Pancreas (tissue), 10 donors: ENCODE data around the gene MAP2K3. TPM values are rescaled to one million over a fixed set of nuclear protein-coding genes. Genes with fewer than 3 reads are reported as not detected.

Experiments
- ATAC-seq, 4 donors: fragments of 200-7000 bp; cut with Tn5 transposase; one replicate each; pipeline versions ENCODE4 v1.8.0 to v1.9.1; 2020; ENCODE audit warnings: mild to moderate bottlenecking in 4 of 4, moderate library complexity in 4 of 4
- DNase-seq, 6 donors: peaks; one replicate each; pipeline ENCODE4 v3.0.0-alpha.2; 2020
- FAIRE-seq: peaks from 2 replicates; lab custom pipeline; 2012; peaks lifted over from hg19 to GRCh38; lab: Jason Lieb, UNC
- H3K27ac ChIP-seq, 4 donors: fragments of 200-600 bp; sonication (generic); 1 replicate in 3 of 4; 2 replicates in 1 of 4; pipeline versions ENCODE4 v1.5.0 to v1.8.0; 2020
- H3K27me3 ChIP-seq, 4 donors: fragments of 200-600 bp; one replicate each; pipeline ENCODE4 v1.8.0; 2021
- H3K36me3 ChIP-seq, 3 donors: fragments of 200-600 bp; sonication (generic) in 1 of 3; one replicate each; pipeline versions ENCODE4 v1.5.0 to v1.8.0; 2020 to 2021
- H3K4me1 ChIP-seq, 3 donors: fragments of 200-600 bp; one replicate each; pipeline ENCODE4 v1.8.0; 2021
- H3K4me3 ChIP-seq, 4 donors: fragments of 200-600 bp; sonication (generic) in 2 of 4; one replicate each; pipeline versions ENCODE4 v1.5.0 to v1.8.0; 2020 to 2021
- H3K9me3 ChIP-seq, 4 donors: fragments of 200-600 bp; one replicate each; pipeline ENCODE4 v1.8.0; 2021
- CTCF ChIP-seq, 4 donors: fragments of 200-600 bp; sonication (generic) in 3 of 4; IDR thresholded peaks; one replicate each; pipeline versions ENCODE4 v1.5.0 to v1.8.0; 2021; ENCODE audit warnings: antibody characterized with exemption in 4 of 4
- WGBS, 2 donors: extraction: QIAGEN DNeasy Blood & Tissue Kit; methylation state at CpG; one replicate each; pipeline ENCODE4 v1.1.7; 2013; 5-methylcytosine and 5-hydroxymethylcytosine counted together
- intact Hi-C, 3 donors: fragments of 100-400 bp; cut with DNase I; formaldehyde crosslinking; loops; one replicate each; pipeline versions ENCODE4 v1.11.1 to v1.14.2; 2022
- polyA plus RNA-seq, 2 donors: library from polyadenylated mRNA; stranded (reverse); fragments of 200-250 nt; gene quantifications; one replicate each; pipeline ENCODE4 v1.2.3, GENCODE V29; 2013
- total RNA-seq, 6 donors: library from RNA; stranded (reverse); fragmentation: NEBNext Ultra II Directional in 4 of 6; extraction: Animal tissue kit (Norgen Biotek cat#: 25700) in 4 of 6; gene quantifications; one replicate each; pipeline versions ENCODE4 v1.2.1 to v1.2.4, GENCODE V29; 2021 to 2023
- donor health status: healthy with polysubstance abuse.
- donor health status: DM: no; HTN: no; CAD: no; lungs with moderate emphysema.
- donor health status: DM: no; HTN: no; CAD: no.
- donor health status: control.
- donor health status: control.
- donor health status: Bipolar disorder and iron deficiency.
- donor health status: DM: yes; HTN: yes; CAD: no.
- donor health status: DM: no; HTN: no; CAD: no.
- donor health status: DM: no; HTN: no; CAD: no.
- donor health status: DM: yes; HTN: yes; CAD: no.

The MAP2K3 gene
- total and polyA plus RNA-seq, 8 donors: 16.4 to 40.9 (median 22.0) TPM

- no peak overlapping the region for H3K27ac ChIP-seq
- no peaks in the 10 kb centered on the region for H3K36me3 ChIP-seq
- no peak for ATAC-seq
- DNase-seq: peak in 1 of 6 donors; percentile 35
- FAIRE-seq: no peak
- intact Hi-C loops: no loop called here
- H3K4me3 ChIP-seq: no peak overlapping the region
- TF ChIP-seq CTCF (IDR thresholded peaks at IDR 0.05): no peak
- no peaks in the 10 kb centered on the region for H3K27me3 ChIP-seq
- WGBS, 2 donors: 52 to 53% methylated on average over 9 to 10 of the region's 10 CpGs
- no peaks in the 10 kb centered on the region for H3K4me1 ChIP-seq
- no peaks in the 10 kb centered on the region for H3K9me3 ChIP-seq
These were observed 73.5 kb downstream of the MAP2K3 start for GRCh38 chr17:21357696-21358656.

- WGBS, 2 donors: 47 to 49% methylated on average over 12 of the region's 12 CpGs
- ATAC-seq (peak in 3 of 4 donors; percentile 32 to 46 (median 41)), FAIRE-seq (no peak), DNase-seq (peak in 1 of 6 donors; percentile 25)
- TF ChIP-seq CTCF (IDR thresholded peaks at IDR 0.05): no peak
- Histone ChIP-seq H3K36me3 (no peaks in the 10 kb centered on the region), H3K4me3 (no peak overlapping the region), H3K9me3 (no peaks in the 10 kb centered on the region), H3K4me1 (no peaks in the 10 kb centered on the region), H3K27me3 (no peaks in the 10 kb centered on the region), H3K27ac (no peak overlapping the region)
- intact Hi-C loops: no loop called here
These were observed 74.4 kb downstream of the MAP2K3 start for GRCh38 chr17:21358682-21359482.

- Histone ChIP-seq H3K4me3 (no peak overlapping the region), H3K9me3 (no peaks in the 10 kb centered on the region), H3K27ac (no peak overlapping the region), H3K36me3 (no peaks in the 10 kb centered on the region), H3K27me3 (no peaks in the 10 kb centered on the region), H3K4me1 (no peaks in the 10 kb centered on the region)
- FAIRE-seq (no peak), DNase-seq (peak in 1 of 6 donors; percentile 15), ATAC-seq (no peak)
- no peak for TF ChIP-seq CTCF (IDR thresholded peaks at IDR 0.05)
- 59 to 68% methylated on average over 9 of the region's 9 CpGs for WGBS, 2 donors
- intact Hi-C loops: no loop called here
These were observed 75.0 kb downstream of the MAP2K3 start for GRCh38 chr17:21359483-21359840.

DNA sequence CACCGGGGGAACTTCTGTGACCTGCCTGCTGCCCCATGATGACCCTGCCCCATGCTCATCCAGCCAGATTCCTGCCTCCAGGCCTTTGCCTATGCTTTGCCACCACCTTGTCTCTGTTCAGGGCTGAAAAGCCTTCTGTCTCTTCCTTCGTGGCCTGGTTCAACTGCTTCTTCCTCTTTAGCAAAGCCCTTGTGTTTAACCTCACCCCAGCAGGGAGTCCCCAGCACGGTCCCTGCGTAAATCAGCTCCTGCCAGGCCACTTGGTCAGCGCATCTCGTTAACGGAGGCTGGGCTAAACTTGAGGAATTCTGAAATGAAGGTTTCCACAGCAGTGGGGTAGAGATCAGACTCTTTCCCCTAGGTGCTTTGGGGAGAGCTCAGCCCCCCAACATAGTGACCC, 75.5 kb downstream of the MAP2K3 start:
- H3K27me3 ChIP-seq: no peaks in the 10 kb centered on the region
- WGBS, 2 donors: 54 to 55% methylated on average over 7 of the region's 7 CpGs
- intact Hi-C loops: no loop called here
- H3K9me3 ChIP-seq: no peaks in the 10 kb centered on the region
- ATAC-seq (no peak), FAIRE-seq (no peak), DNase-seq (peak in 1 of 6 donors; percentile 7)
- no peaks in the 10 kb centered on the region for H3K36me3 ChIP-seq
- H3K27ac ChIP-seq: no peak overlapping the region
- H3K4me3 ChIP-seq: no peak overlapping the region
- H3K4me1 ChIP-seq: no peaks in the 10 kb centered on the region
- no peak for TF ChIP-seq CTCF (IDR thresholded peaks at IDR 0.05)
